Chondrocyte (in vitro differentiated cells): ENCODE data around the gene CNOT4. TPM values are rescaled to one million over a fixed set of nuclear protein-coding genes. Genes with fewer than 3 reads are reported as not detected.
"Not testable (repeated sequence)": the region's sequence is repeated elsewhere in the genome, so short reads cannot be mapped to it uniquely, and the experiment has no call there.

ENCODE experiments used
- DNase-seq: peaks from one replicate; pipeline ENCODE4 v3.0.0; 2021; ENCODE audit warnings: mixed read lengths, low spot score
- H3K27ac Mint-ChIP-seq: one replicate; pipeline ENCODE4 v1.8.0; 2021; ENCODE audit warnings: mild to moderate bottlenecking, moderate library complexity, mixed read lengths; ENCODE audit not compliant: unreplicated experiment
- H3K27me3 Mint-ChIP-seq: 2 replicates; pipeline ENCODE4 v1.8.0; 2021; ENCODE audit warnings: low read depth, mixed read lengths
- H3K36me3 Mint-ChIP-seq: 2 replicates; pipeline ENCODE4 v1.8.0; 2021; ENCODE audit warnings: low read depth, mixed read lengths
- H3K4me1 Mint-ChIP-seq: 2 replicates; pipeline ENCODE4 v1.8.0; 2021; ENCODE audit warnings: low read depth, mild to moderate bottlenecking, mixed read lengths
- H3K4me3 Mint-ChIP-seq: one replicate; pipeline ENCODE4 v1.8.0; 2021; ENCODE audit warnings: mild to moderate bottlenecking, moderate library complexity, mixed read lengths; ENCODE audit not compliant: unreplicated experiment
- H3K9me3 Mint-ChIP-seq: 2 replicates; pipeline ENCODE4 v1.8.0; 2021; ENCODE audit warnings: low read depth, mixed read lengths
- CTCF ChIP-seq: fragments of 200-600 bp; sonication (generic); IDR thresholded peaks from 2 replicates; pipeline ENCODE4 v1.5.0; 2021; ENCODE audit warnings: antibody characterized with exemption, mild to moderate bottlenecking, moderate library complexity
- total RNA-seq: library from RNA; stranded (reverse); gene quantifications from 3 replicates; pipeline ENCODE4 v1.2.1, GENCODE V29; 2021

Gene CNOT4
- total RNA-seq, 1 donor from 2014 or later = 17.8 TPM

GRCh38 chr7:135508883-135509588, 866 bp downstream of the CNOT4 start:
- Mint-ChIP-seq H3K4me3 (no peak overlapping the region), H3K36me3 (no peaks in the 10 kb centered on the region), H3K9me3 (no peaks in the 10 kb centered on the region), H3K4me1 (peaks cover 2% of the 10 kb centered on the region), H3K27me3 (no peaks in the 10 kb centered on the region), H3K27ac (no peak overlapping the region)
- no peak for DNase-seq
- no peak for TF ChIP-seq CTCF

GRCh38 chr7:135501402-135501801, 8.5 kb downstream of the CNOT4 start:
- DNase-seq = no peak
- H3K27me3 Mint-ChIP-seq = no peaks in the 10 kb centered on the region
- TF ChIP-seq CTCF = peak; percentile 13
- no peak overlapping the region for H3K4me3 Mint-ChIP-seq
- no peaks in the 10 kb centered on the region for H3K36me3 Mint-ChIP-seq
- no peak overlapping the region for H3K27ac Mint-ChIP-seq
- no peaks in the 10 kb centered on the region for H3K9me3 Mint-ChIP-seq
- peaks cover 21% of the 10 kb centered on the region for H3K4me1 Mint-ChIP-seq

- peaks cover 21% of the 10 kb centered on the region for H3K4me1 Mint-ChIP-seq
- no peak for DNase-seq
These were observed 10.1 kb downstream of the CNOT4 start for GRCh38 chr7:135499818-135500217.

GRCh38 chr7:135497161-135497560, 12.7 kb downstream of the CNOT4 start:
- H3K36me3 Mint-ChIP-seq, DNase-seq, H3K27ac Mint-ChIP-seq, H3K4me3 Mint-ChIP-seq, H3K9me3 Mint-ChIP-seq, H3K27me3 Mint-ChIP-seq: not testable (repeated sequence)
- H3K4me1 Mint-ChIP-seq = peaks cover 25% of the 10 kb centered on the region

More at GRCh38 chr7:135499818-135500217, 10.1 kb downstream of the CNOT4 start:
- Mint-ChIP-seq H3K4me3 (no peak overlapping the region), H3K9me3 (no peaks in the 10 kb centered on the region), H3K27ac (no peak overlapping the region), H3K27me3 (no peaks in the 10 kb centered on the region), H3K36me3 (no peaks in the 10 kb centered on the region)
- no peak for TF ChIP-seq CTCF

- Mint-ChIP-seq H3K27me3 (no peaks in the 10 kb centered on the region), H3K4me3 (no peak overlapping the region), H3K36me3 (no peaks in the 10 kb centered on the region), H3K27ac (no peak overlapping the region), H3K4me1 (peaks cover 13% of the 10 kb centered on the region), H3K9me3 (no peaks in the 10 kb centered on the region)
- no peak for TF ChIP-seq CTCF
- DNase-seq = no peak
These were observed 16.5 kb downstream of the CNOT4 start for GRCh38 chr7:135493362-135493761.

GRCh38 chr7:135492151-135492550, 17.8 kb downstream of the CNOT4 start:
- no peak for TF ChIP-seq CTCF
- H3K4me3 Mint-ChIP-seq = no peak overlapping the region
- no peak for DNase-seq
- no peaks in the 10 kb centered on the region for H3K36me3 Mint-ChIP-seq
- H3K4me1 Mint-ChIP-seq = peaks cover 6% of the 10 kb centered on the region
- no peaks in the 10 kb centered on the region for H3K9me3 Mint-ChIP-seq
- no peak overlapping the region for H3K27ac Mint-ChIP-seq
- no peaks in the 10 kb centered on the region for H3K27me3 Mint-ChIP-seq
